Sigmoid colon (tissue), 4 donors: ENCODE data around the gene ATG10.

Source experiments
- EP300 ChIP-seq, 4 donors: sonication (generic); formaldehyde crosslinking; IDR thresholded peaks; one replicate each; pipeline ENCODE4 v1.6.1; 2017; ENCODE audit warnings: antibody characterized with exemption in 4 of 4
- POLR2AphosphoS5 ChIP-seq, 4 donors: sonication (generic); formaldehyde crosslinking; IDR thresholded peaks; one replicate each; pipeline ENCODE4 v1.6.1; 2017; ENCODE audit warnings: antibody characterized with exemption in 4 of 4
- TF ChIP-seq, protein P1 (sequence below), 4 experiments: fragments of 450-650 bp in 3 of 4; fragments of 200-600 bp in 1 of 4; IDR thresholded peaks; one replicate each; pipeline ENCODE4 v1.5.1; 2016 to 2019; ENCODE audit warnings: antibody characterized with exemption in 4 of 4, mild to moderate bottlenecking in 3 of 4, moderate library complexity in 2 of 4

DNA sequence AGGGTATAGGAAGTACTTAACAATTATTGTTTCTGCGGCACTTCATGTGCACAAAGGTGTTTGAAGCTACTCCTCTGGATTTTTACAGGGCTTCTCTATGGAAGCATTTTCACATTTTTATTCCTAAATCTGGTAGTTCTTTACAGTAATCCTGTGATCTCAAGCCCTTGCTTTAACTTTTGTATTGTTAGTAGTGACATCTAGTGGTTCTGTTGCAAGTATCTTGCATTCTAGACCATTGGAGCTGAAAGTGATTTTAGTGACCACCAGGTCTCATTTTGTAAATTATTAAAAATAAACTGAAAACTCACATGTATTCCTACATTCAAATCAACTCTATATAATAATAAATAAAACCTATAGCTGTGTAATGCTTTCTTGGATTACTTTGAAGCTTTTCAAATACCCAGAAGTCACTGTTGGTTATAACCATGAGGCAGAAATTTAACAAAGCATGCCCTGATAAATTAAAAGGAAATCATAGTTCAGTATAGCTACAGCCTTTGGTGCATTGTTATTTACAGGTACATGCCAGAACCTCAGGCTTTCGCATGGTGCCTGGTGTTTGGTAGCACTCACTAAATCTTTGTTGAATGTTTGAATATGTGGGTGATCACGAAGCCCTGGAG, 287.5 kb downstream of the ATG10 start:
- TF ChIP-seq, protein P1, sequence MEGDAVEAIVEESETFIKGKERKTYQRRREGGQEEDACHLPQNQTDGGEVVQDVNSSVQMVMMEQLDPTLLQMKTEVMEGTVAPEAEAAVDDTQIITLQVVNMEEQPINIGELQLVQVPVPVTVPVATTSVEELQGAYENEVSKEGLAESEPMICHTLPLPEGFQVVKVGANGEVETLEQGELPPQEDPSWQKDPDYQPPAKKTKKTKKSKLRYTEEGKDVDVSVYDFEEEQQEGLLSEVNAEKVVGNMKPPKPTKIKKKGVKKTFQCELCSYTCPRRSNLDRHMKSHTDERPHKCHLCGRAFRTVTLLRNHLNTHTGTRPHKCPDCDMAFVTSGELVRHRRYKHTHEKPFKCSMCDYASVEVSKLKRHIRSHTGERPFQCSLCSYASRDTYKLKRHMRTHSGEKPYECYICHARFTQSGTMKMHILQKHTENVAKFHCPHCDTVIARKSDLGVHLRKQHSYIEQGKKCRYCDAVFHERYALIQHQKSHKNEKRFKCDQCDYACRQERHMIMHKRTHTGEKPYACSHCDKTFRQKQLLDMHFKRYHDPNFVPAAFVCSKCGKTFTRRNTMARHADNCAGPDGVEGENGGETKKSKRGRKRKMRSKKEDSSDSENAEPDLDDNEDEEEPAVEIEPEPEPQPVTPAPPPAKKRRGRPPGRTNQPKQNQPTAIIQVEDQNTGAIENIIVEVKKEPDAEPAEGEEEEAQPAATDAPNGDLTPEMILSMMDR (IDR thresholded peaks at IDR 0.05), result peak in 1 of 4 experiments; percentile 22
- TF ChIP-seq EP300 (IDR thresholded peaks at IDR 0.05) (no peak), POLR2AphosphoS5 (IDR thresholded peaks at IDR 0.05) (no peak)
